ENCODE data around the gene STK39.

The STK39 gene

GRCh38 chr2:168156661-168157060 is 90.7 kb downstream of the STK39 start:
- Histone ChIP-seq H3K9me3 (ENCODE audit: insufficient read depth, low read length) (no peaks in the 10 kb centered on the region), H3K36me3 (ENCODE audit: insufficient read depth, insufficient read length, low read length) (no peaks in the 10 kb centered on the region), H3K4me1 (ENCODE audit: insufficient read depth, insufficient read length) (no peaks in the 10 kb centered on the region), H3K9ac (ENCODE audit: insufficient read length, low read depth) (no peak overlapping the region), H3K4me3 (ENCODE audit: insufficient read length, low read depth) (no peak overlapping the region), H3K27me3 (ENCODE audit: insufficient read depth, insufficient read length) (no peaks in the 10 kb centered on the region)
- TF ChIP-seq ZNF274 (IDR thresholded peaks at IDR 0.05; ENCODE audit: low read depth, low read length) (no peak), YY1 (IDR thresholded peaks at IDR 0.05; ENCODE audit: insufficient read depth, insufficient read length) (no peak), SUZ12 (IDR thresholded peaks at IDR 0.05; ENCODE audit: extremely low read depth, insufficient read depth, insufficient read length) (no peak)
- DNase-seq (ENCODE audit: low read depth, low spot score) = no peak

- Histone ChIP-seq H3K4me3 (ENCODE audit: insufficient read length, low read depth) (no peak overlapping the region), H3K27me3 (ENCODE audit: insufficient read depth, insufficient read length) (no peaks in the 10 kb centered on the region), H3K9ac (ENCODE audit: insufficient read length, low read depth) (no peak overlapping the region), H3K9me3 (ENCODE audit: insufficient read depth, low read length) (no peaks in the 10 kb centered on the region), H3K4me1 (ENCODE audit: insufficient read depth, insufficient read length) (no peaks in the 10 kb centered on the region), H3K36me3 (ENCODE audit: insufficient read depth, insufficient read length, low read length) (no peaks in the 10 kb centered on the region)
- TF ChIP-seq YY1 (IDR thresholded peaks at IDR 0.05; ENCODE audit: insufficient read depth, insufficient read length) = no peak
- DNase-seq (ENCODE audit: low read depth, low spot score) = no peak
These were observed 91.7 kb downstream of the STK39 start for GRCh38 chr2:168155680-168156079.

GRCh38 chr2:168155046-168155445 is 92.3 kb downstream of the STK39 start:
- TF ChIP-seq YY1 (IDR thresholded peaks at IDR 0.05; ENCODE audit: insufficient read depth, insufficient read length) = no peak
- H3K4me1 ChIP-seq (ENCODE audit: insufficient read depth, insufficient read length) = no peaks in the 10 kb centered on the region
- DNase-seq (ENCODE audit: low read depth, low spot score) = no peak
- H3K27me3 ChIP-seq (ENCODE audit: insufficient read depth, insufficient read length) = no peaks in the 10 kb centered on the region
- H3K36me3 ChIP-seq (ENCODE audit: insufficient read depth, insufficient read length, low read length) = no peaks in the 10 kb centered on the region
- no peaks in the 10 kb centered on the region for H3K9me3 ChIP-seq (ENCODE audit: insufficient read depth, low read length)
- no peak overlapping the region for H3K9ac ChIP-seq (ENCODE audit: insufficient read length, low read depth)
- no peak overlapping the region for H3K4me3 ChIP-seq (ENCODE audit: insufficient read length, low read depth)

- H3K4me3 ChIP-seq (ENCODE audit: insufficient read length, low read depth) = no peak overlapping the region
These were observed 94.4 kb downstream of the STK39 start for GRCh38 chr2:168152902-168153530.

GRCh38 chr2:168149986-168150385 is 97.4 kb downstream of the STK39 start:
- Histone ChIP-seq H3K9me3 (ENCODE audit: insufficient read depth, low read length) (no peaks in the 10 kb centered on the region), H3K9ac (ENCODE audit: insufficient read length, low read depth) (no peak overlapping the region), H3K36me3 (ENCODE audit: insufficient read depth, insufficient read length, low read length) (no peaks in the 10 kb centered on the region), H3K27me3 (ENCODE audit: insufficient read depth, insufficient read length) (no peaks in the 10 kb centered on the region), H3K4me1 (ENCODE audit: insufficient read depth, insufficient read length) (no peaks in the 10 kb centered on the region), H3K4me3 (ENCODE audit: insufficient read length, low read depth) (no peak overlapping the region)
- DNase-seq (ENCODE audit: low read depth, low spot score) = no peak
- no peak for TF ChIP-seq SUZ12 (IDR thresholded peaks at IDR 0.05; ENCODE audit: extremely low read depth, insufficient read depth, insufficient read length)
- no peak for TF ChIP-seq ZNF274 (IDR thresholded peaks at IDR 0.05; ENCODE audit: low read depth, low read length)
- no peak for TF ChIP-seq YY1 (IDR thresholded peaks at IDR 0.05; ENCODE audit: insufficient read depth, insufficient read length)

More at GRCh38 chr2:168152902-168153530, 94.4 kb downstream of the STK39 start:
- no peak for TF ChIP-seq YY1 (IDR thresholded peaks at IDR 0.05; ENCODE audit: insufficient read depth, insufficient read length)
- TF ChIP-seq ZNF274 (IDR thresholded peaks at IDR 0.05; ENCODE audit: low read depth, low read length) = no peak
- no peak for TF ChIP-seq SUZ12 (IDR thresholded peaks at IDR 0.05; ENCODE audit: extremely low read depth, insufficient read depth, insufficient read length)
- Histone ChIP-seq H3K9ac (ENCODE audit: insufficient read length, low read depth) (no peak overlapping the region), H3K27me3 (ENCODE audit: insufficient read depth, insufficient read length) (no peaks in the 10 kb centered on the region), H3K9me3 (ENCODE audit: insufficient read depth, low read length) (no peaks in the 10 kb centered on the region), H3K4me1 (ENCODE audit: insufficient read depth, insufficient read length) (no peaks in the 10 kb centered on the region), H3K36me3 (ENCODE audit: insufficient read depth, insufficient read length, low read length) (no peaks in the 10 kb centered on the region)
- DNase-seq (ENCODE audit: low read depth, low spot score) = no peak

- TF ChIP-seq YY1 (IDR thresholded peaks at IDR 0.05; ENCODE audit: insufficient read depth, insufficient read length) = no peak
- no peak for TF ChIP-seq SUZ12 (IDR thresholded peaks at IDR 0.05; ENCODE audit: extremely low read depth, insufficient read depth, insufficient read length)
- TF ChIP-seq ZNF274 (IDR thresholded peaks at IDR 0.05; ENCODE audit: low read depth, low read length) = no peak
- DNase-seq (ENCODE audit: low read depth, low spot score) = no peak
- no peaks in the 10 kb centered on the region for H3K36me3 ChIP-seq (ENCODE audit: insufficient read depth, insufficient read length, low read length)
These were observed 98.0 kb downstream of the STK39 start for GRCh38 chr2:168149150-168149974.

GRCh38 chr2:168147830-168148794 is 99.3 kb downstream of the STK39 start:
- no peak for TF ChIP-seq SUZ12 (IDR thresholded peaks at IDR 0.05; ENCODE audit: extremely low read depth, insufficient read depth, insufficient read length)
- no peak for TF ChIP-seq YY1 (IDR thresholded peaks at IDR 0.05; ENCODE audit: insufficient read depth, insufficient read length)
- TF ChIP-seq ZNF274 (IDR thresholded peaks at IDR 0.05; ENCODE audit: low read depth, low read length) = no peak
- no peaks in the 10 kb centered on the region for H3K4me1 ChIP-seq (ENCODE audit: insufficient read depth, insufficient read length)
- no peak overlapping the region for H3K4me3 ChIP-seq (ENCODE audit: insufficient read length, low read depth)
- H3K9ac ChIP-seq (ENCODE audit: insufficient read length, low read depth) = no peak overlapping the region
- DNase-seq (ENCODE audit: low read depth, low spot score) = no peak
- H3K36me3 ChIP-seq (ENCODE audit: insufficient read depth, insufficient read length, low read length) = no peaks in the 10 kb centered on the region
- H3K9me3 ChIP-seq (ENCODE audit: insufficient read depth, low read length) = no peaks in the 10 kb centered on the region
- H3K27me3 ChIP-seq (ENCODE audit: insufficient read depth, insufficient read length) = no peaks in the 10 kb centered on the region

More at GRCh38 chr2:168149150-168149974, 98.0 kb downstream of the STK39 start:
- H3K4me1 ChIP-seq (ENCODE audit: insufficient read depth, insufficient read length) = no peaks in the 10 kb centered on the region
- H3K4me3 ChIP-seq (ENCODE audit: insufficient read length, low read depth) = no peak overlapping the region
- no peaks in the 10 kb centered on the region for H3K9me3 ChIP-seq (ENCODE audit: insufficient read depth, low read length)
- H3K9ac ChIP-seq (ENCODE audit: insufficient read length, low read depth) = no peak overlapping the region
- no peaks in the 10 kb centered on the region for H3K27me3 ChIP-seq (ENCODE audit: insufficient read depth, insufficient read length)
